GM10847 (cell line): ENCODE data around the gene MAP4K3.

Experiments
- POLR2A ChIP-seq: IDR thresholded peaks from 2 replicates; pipeline ENCODE4 v1.6.1; 2011; ENCODE audit not compliant: insufficient read length; ENCODE audit errors: extremely low read depth

Gene MAP4K3

DNA sequence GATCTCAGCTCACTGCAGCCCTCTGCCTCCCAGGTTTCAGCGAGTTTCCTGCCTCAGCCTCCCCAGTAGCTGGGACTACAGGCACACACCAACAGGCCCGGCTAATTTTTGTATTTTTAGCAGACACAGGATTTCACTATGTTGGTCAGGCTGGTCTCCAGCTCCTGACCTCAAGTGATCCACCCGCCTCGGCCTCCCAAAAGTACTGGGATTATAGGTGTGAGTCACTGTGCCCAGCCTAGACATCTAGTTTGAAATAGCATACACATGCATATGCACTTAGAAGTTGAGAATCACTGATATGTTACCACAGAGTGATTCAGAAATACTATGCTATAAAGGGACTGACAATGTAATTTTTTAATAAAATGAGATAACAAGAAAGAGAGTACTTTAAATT lies 123.5 kb downstream of the MAP4K3 start:
- TF ChIP-seq POLR2A = no peak

- TF ChIP-seq POLR2A = no peak
Measured at GRCh38 chr2:39311469-39311868, 125.6 kb downstream of the MAP4K3 start.

GRCh38 chr2:39308778-39309177 lies 128.3 kb downstream of the MAP4K3 start:
- no peak for TF ChIP-seq POLR2A

DNA sequence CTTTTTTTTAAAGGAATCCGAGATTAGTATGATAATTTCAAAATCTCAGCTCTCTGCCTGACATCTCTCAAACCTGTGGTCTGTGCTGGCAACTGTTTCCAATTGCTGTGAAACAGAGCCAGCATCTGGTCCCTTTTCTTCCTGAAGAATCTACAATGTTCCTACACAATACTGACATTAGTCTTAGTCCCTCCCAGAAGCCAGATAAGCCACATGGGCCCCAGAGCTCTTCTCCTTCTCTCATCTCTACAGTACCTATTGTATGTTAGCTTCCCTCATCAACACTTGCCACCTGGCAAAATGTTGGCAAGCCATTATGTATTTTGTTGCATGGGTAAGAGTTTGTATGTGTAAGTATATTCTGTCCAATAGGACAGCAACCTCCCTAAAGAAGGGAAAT lies 130.5 kb downstream of the MAP4K3 start:
- TF ChIP-seq POLR2A = no peak

DNA sequence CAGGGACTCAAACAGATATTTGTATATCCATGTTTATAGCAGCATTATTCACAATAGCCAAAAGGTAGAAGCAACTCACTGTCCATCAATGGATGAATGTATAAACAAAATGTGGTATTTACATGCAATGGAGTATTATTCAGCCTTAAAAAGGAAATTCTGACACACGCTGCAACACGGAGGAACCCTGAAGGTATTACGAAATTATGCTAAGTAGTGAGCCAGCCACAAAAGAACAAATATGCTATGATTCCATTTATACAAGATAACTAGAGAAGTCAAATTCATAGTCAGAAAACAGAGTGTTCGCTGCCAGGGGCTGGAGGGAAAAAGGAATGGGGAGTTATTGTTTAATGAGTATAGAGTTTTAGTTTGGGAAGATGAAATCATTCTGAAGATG lies 132.4 kb downstream of the MAP4K3 start:
- no peak for TF ChIP-seq POLR2A

DNA sequence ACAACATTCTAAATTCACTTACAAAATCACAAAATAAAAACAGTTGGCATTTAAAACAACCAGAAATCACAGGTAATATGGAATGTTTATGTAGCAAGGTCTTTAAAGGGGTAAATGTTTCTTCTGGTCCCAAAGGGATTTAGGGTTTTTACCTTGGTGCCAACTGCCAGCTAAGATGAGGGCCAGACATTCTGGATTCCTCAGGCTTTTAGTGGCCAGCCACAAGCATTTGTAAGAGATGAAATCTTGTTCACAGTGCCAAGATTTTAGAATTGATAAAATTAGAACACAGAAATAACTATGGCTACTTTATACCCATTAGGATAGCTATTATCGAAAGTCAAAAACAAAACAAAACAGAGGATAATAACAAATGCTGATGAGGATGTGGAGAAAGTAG lies 132.9 kb downstream of the MAP4K3 start:
- no peak for TF ChIP-seq POLR2A

DNA sequence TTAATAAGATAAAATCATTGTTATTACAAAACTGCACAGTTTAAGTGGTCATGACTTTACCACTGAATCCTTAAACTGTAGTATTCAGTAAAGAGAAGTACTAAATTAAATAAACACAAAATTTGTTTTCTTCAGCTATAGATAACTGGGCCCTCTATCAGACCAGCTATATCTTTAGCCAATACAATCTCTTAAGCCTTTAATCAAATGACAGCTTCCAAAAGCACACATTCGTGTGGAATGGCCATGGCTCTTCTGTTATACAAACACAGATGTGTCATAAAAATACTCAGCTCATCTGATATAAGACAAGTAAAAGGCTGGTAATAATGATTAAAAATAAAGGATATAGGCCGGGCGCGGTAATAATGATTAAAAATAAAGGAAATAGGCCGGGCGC lies 135.7 kb downstream of the MAP4K3 start:
- TF ChIP-seq POLR2A = no peak

GRCh38 chr2:39300044-39300978 lies 136.8 kb downstream of the MAP4K3 start:
- no peak for TF ChIP-seq POLR2A

DNA sequence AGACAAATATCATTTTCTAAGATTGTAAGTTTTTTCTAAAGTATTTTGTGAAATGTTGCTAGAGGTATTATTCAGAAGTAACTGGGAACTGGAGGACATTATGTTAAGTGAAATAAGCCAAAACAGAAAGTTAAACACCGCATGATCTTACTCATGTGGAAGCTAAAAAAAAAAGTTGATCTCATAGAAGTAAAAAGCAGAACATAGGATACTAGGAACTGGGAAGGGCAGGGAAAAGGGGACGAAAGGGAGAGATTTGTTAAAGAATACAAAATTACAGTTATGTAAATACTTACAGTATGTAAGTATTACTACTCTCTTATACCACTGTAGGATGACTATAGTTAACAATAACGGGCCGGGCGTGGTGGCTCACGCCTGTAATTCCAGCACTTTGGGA lies 146.7 kb downstream of the MAP4K3 start:
- no peak for TF ChIP-seq POLR2A

- TF ChIP-seq POLR2A = no peak
Measured at GRCh38 chr2:39289609-39290008, 147.5 kb downstream of the MAP4K3 start.

DNA sequence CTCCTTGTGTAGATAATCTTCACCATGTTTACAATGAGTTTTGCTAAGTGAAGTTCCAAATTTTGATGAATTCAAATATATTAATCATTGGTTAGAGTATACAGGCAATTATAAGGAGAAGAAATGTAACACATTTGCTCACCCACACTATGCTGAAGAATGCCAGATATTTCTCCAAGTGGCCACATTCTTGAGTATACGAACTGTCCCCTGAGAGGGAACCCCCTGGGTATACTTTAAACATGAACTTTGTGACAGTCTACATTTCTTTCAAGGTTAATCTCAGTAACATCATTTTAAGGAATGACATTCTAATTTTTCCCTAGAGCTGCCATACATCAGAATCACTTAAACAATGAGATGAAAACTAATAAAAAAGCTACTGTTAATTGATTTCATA lies 153.5 kb downstream of the MAP4K3 start:
- TF ChIP-seq POLR2A = no peak

GRCh38 chr2:39281391-39281790 lies 155.7 kb downstream of the MAP4K3 start:
- TF ChIP-seq POLR2A = no peak

DNA sequence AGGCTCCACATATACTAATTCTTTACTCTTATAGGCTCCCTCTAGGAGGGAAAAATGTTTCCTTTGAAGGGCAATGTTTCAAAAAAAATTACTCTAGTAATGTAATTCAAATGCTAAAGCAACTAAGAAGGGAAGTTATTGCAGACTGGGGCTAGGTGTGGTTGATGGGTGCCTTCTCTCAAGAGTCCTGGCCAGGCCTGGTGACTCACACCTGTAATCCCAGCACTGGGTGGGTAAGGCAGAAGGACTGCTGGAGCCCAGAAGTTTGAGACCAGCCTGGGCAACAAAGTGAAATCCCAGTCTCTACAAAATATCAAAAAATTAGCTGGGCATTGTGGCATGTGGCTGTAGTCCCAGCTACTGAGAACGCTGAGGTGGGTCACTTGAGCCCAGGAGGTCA lies 162.1 kb downstream of the MAP4K3 start:
- TF ChIP-seq POLR2A = no peak

- TF ChIP-seq POLR2A = no peak
Measured at GRCh38 chr2:39269941-39270340, 167.1 kb downstream of the MAP4K3 start.

GRCh38 chr2:39266916-39267434 lies 170.1 kb downstream of the MAP4K3 start:
- no peak for TF ChIP-seq POLR2A

DNA sequence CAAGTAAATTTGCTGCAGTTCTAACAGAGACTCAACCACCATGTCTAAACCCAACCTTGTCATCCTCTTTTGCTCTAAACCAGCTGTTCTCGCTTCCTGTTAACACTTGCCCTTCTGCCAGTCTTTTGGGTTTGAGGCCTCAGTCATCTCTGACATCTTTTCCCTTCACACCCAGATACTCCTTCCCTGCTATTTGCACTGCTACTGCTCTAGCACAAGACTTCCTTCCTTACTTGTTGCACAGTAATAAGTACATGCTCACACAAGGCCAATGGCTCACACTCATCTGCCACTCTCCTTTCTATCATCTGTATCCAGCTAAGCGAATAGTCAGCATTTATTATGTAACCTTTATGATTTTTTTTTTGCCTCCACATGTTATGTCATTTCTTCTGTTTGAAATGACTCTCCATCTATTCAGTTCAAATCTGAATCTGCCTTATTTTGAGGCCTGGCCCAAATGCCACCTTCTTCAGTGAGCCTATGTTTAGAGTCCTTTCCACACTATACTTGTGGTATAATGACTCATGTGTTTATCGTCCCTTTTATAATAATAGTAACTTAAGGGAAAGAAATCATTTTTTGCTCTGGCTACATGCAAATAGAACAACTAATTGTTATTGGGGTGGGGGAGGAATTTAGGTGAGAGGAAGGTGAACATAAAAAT lies 170.8 kb downstream of the MAP4K3 start:
- TF ChIP-seq POLR2A = no peak
